ENCODE data around the gene NDUFB3.
"Not testable (repeated sequence)": the region's sequence is repeated elsewhere in the genome, so short reads cannot be mapped to it uniquely, and the experiment has no call there.

NDUFB3 gene

DNA sequence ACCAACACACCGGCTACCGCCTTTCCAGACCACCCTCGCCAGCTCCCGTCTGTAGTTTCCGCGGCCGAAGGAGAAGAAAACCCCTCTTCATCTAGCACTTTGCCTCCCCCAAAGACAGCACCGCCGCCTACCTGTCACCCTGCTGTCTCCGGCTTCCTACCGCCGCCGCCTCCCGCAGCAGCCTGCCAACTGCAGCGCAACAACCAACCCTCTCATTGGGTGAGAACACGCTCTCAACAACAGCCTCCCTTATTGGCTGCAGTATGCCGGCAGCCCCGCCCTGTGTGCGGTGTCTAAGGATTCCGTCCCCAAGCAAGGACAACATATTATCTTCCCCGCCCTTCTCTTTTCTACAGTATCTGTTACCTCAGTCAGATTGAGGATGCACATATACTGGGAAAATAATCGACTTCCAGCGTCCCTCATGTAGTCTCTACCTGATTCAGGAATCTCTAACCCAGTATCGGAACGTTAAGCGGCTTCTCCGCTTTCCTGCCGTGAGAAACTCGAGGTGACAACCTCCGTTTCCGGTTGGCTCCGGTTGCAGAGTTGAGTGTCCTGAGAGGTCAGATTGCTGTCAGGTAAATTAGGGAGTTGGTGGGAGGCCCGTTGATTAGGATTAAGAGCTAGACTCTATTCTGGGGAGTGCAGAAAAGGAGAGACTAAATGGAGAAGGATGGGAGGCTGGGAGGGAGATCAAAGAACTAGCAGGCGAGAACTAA, at the start of gene NDUFB3, which contains the start of gene HYCC2:
NDUFB3 (plus strand) TSS at position 523 of the 722 bp plus-strand sequence. CDS start 6,882 bp downstream, outside the sequence.
HYCC2 (minus strand) TSS at position 193 of the 722 bp plus-strand sequence. CDS start 47,662 bp downstream, outside the sequence.
- peak; percentile 88 for DNase-seq

DNA sequence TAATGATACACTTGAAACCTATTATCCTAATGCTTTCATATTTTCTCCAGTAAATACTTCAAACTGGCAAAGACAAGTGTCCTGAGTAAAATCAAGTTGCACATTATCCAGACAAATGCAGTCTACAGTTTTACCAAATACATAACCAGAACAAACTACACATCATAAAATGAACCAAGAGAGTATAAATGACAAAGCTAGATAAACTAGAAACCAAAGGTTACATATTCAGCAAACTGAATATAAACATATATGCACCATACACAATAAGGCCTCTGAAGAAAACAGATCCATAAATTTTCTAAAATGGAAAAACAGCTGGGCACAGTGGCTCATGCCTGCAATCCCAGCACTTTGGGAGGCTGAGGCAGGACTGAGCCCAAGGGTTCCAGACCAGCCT, 47.3 kb upstream of the NDUFB3 start:
- DNase-seq, result no peak

DNA sequence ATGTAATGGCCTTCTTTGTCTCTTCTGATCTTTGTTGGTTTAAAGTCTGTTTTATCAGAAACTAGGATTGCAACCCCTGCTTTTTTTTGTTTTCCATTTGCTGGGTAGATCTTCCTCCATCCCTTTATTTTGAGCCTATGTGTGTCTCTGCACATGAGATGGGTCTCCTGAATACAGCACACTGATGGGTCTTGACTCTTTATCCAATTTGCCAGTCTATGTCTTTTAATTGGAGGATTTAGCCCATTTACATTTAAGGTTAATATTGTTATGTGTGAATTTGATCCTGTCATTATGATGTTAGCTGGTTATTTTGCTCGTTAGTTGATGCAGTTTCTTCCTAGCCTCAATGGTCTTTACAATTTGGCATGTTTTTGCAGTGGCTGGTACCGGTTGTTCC, 37.4 kb upstream of the NDUFB3 start:
- not testable (repeated sequence) for DNase-seq

DNA sequence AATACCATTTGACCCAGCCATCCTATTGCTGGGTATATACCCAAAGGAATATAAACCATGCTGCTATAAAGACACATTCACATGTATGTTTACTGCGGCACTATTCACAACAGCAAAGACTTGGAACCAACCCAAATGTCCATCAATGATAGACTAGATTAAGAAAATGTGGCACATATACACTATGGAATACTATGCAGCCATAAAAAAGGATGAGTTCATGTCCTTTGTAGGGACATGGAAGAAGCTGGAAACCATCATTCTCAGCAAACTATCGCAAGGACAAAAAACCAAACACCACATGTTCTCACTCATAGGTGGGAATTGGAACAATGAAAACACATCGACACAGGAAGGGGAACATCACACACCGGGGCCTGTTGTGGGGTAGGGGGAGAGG, 33.4 kb upstream of the NDUFB3 start:
- DNase-seq, result not testable (repeated sequence)

DNA sequence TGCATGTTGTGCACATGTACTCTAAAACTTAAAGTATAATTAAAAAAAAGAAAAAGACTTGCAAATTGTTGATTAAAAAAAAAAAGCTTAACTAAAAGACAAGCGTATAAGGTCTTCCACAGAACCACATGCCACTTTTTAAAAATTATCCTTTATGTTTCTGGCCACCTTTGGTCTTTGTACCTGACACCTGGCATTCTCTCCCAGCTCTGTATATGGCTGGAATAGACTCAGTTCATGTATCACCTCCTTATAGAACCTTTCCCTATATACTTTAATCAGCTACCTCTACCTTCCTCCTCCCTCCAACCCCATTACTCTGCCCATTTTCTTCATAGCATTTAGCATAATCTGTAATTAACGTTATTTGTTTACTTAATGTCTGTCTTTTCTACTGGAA, 32.9 kb upstream of the NDUFB3 start:
- DNase-seq, result no peak

DNA sequence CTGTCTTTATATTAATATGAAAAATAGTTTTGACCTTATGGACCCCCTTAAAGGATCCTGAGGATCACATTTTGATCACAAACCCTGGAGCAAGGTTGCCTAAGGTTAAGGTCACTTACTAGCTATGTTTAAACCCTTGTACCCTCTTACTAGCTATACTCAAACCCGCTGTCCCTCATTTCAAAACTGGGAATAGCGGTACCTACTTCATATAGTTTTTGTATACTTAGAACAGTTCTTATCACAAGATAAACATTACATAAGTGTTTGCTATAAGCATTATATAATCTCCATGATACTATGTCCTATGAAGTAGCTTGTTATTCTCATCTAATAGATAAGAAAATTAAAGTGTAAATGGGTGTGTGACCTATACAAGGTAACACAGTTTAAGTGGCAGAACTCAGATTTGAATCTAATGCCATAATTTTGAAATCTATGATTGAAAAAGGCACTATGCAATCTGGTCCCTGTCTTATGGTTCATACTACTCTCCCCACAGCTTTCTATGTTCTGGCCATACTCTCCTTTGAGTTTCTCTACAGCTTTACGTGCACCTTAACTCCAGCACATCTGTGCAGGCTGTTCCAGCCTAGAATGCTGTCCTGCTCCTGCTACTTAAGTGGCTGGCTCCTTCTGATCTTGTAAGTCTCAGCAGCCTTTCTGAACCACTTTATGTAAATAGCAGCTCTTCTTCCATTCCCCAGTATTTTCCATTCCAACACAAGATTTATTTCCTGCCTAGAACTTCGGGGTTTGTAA, 30.8 kb upstream of the NDUFB3 start:
- DNase-seq, result no peak

DNA sequence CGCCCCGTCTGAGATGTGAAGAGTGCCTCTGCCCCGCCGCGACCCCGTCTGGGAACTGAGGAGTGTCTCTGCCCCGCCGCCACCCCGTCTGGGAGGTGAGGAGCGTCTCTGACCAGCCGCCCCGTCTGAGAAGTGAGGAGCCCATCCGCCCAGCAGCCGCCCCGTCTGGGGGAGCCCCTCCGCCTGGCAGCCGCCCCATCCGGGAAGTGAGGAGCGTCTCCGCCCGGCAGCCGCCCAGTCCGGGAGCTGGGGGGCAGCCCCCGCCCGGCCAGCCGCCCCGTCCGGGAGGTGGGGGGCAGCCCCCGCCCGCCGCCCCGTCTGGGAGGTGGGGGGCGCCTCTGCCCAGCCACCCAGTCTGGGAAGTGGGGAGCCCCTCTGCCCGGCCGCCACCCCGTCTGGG, 29.4 kb upstream of the NDUFB3 start:
- DNase-seq, result not testable (repeated sequence)

DNA sequence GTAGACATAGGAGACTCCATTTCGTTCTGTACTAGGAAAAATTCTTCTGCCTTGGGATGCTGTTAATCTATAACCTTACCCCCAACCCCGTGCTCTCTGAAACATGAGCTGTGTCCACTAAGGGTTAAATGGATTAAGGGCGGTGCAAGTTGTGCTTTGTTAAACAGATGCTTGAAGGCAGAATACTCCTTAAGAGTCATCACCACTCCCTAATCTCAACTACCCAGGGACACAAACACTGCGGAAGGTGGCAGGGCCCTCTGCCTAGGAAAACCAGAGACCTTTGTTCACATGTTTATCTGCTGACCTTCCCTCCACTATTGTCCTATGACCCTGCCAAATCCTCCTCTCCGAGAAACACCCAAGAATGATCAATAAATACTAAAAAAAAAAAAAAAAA, 28.8 kb upstream of the NDUFB3 start:
- DNase-seq, result not testable (repeated sequence)

DNA sequence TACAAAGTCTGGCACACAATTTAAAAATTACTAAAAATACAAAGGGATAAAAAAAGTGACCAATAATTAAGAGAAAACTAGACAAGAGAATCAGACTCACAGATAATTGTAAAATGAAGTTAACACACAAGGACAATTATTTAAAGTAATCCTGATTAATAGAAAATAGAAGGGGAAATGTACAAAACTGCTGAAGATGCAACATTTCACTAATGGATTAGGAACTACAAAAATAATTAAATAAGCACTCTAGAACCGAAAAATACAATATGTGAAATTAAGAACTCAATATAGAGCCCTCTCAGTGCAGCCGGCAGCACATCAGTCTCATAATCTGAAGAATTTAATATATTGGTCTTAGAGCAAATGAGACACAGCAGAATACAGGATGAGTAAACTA, 24.9 kb upstream of the NDUFB3 start:
- DNase-seq, result no peak

DNA sequence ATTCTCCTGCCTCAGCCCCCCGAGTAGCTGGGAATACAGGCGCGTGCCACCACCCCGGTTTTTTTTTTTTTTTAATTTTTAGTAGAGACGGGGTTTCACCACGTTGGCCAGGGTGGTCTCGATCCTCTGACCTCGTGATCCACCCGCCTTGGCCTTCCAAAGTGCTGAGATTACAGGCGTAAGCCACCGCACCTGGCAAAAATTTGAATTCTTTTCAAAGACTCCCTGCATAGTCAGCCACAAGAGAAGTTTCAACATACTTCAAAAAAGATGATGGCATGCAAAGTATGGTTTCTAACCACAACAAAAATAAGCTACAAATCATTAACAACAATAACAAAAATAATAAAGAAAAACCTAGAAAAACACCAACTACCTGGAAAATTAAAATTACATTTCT, 22.3 kb upstream of the NDUFB3 start:
- no peak for DNase-seq

DNA sequence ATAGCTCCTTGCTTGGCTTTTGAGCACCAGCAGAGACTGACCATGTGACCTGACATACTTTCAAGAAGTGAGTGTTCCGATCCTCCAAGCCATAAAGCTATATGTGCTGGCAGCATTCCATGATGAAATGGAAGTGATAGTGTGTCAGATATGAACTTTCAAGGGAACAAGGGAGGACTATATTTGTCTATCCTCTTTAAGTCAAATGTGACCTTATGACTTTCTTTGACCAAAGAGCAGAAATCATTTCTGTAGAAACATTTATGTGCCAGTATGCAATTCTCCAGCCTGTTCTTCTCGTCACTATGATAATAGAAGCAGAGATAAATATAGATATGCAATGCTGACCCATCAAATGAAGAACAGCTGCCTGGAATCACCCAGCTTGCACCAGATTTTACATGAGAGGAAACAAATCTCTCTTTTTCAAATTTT, 14.7 kb upstream of the NDUFB3 start:
- DNase-seq, result no peak

DNA sequence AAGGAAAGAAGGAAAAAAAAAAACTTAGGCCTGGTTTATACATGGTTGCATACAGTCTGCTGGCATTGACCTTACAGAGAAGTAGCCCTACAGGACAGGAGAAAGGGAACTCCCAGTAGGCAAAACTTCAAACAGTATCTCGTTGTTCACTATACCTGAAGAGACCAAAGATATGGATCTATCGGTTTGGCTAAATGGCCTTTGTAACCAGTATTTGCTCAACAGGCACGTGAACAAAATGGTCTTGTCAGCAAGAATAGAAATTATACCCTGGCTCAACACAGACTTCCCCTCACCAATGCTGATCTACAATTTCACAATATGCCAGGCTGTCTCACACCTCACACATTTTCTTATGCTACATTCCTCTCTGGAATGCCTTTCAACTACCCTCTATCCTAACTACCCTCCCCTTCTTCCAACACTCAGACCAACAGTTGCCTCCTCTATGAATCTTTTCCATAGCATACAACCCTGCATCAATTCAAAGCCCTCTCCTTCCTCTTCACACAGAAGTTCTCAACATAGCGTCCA, 14.0 kb upstream of the NDUFB3 start:
- DNase-seq, result no peak

DNA sequence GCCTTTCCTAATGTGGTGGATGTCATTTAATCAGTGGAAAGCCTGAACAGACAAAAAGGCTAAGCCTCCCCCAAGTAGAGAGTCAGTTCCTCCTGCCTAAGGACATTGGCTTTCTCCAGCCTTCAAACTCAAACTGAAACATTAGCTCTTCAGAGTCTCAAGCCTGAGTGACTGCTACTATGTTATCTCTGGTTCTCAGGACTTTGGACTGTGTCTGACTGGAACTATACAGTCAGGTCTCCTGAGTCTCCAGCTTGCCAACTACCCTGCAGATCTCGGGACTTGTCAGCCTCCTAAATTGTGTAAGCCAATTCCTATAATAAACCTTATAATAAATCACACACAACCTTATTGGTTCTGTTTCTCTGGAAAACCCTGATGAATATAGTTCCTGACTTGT, 12.9 kb upstream of the NDUFB3 start:
- DNase-seq, result no peak

DNA sequence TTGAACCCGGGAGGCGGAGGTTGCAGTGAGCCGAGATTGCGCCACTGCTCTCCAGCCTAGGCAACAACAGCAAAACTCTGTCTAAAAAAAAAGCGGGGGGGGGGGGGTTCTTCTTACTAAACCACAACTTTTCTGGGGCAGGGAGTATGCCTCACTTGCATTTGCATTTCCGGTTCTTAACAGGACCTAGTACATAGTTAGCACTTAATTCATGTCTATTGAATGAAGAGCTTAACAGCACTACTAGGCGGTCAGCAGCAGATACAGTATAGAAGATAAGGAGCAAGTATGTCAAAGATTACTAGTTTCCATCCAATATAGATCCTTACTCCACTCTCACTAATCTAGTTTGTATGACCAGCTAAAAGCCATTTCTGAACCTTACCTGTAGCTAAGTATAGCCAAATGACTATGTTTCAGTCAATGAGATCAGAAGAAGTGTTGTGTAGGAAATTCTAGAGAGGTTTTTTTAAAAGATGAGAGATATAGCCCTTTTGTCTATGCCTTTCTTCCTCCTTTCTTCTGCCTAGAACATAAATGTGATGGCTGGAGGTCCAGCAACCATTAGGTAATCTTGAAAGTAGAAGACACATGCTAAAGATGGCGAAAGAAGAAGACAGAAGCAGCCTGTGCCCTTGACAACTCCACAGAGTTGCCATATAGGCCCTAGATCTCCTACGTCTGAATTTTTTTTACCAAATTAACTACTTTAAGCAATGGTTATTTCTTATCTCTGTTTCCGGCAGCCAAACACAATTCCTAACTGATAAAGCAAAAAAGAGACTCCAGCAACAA, 11.6 kb upstream of the NDUFB3 start:
- DNase-seq, result no peak

DNA sequence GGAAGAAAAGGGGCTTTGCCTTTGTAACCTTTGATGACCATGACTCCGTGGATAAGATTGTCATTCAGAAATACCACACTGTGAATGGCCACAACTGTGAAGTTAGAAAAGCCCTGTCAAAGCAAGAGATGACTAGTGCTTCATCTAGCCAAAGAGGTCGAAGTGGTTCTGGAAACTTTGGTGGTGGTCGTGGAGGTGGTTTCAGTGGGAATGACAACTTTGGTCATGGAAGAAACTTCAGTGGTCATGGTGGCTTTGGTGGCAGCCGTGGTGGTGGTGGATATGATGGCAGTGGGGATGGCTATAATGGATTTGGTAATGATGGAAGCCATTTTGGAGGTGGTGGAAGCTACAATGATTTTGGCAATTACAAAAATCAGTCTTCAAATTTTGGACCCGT, 8.3 kb upstream of the NDUFB3 start:
- not testable (repeated sequence) for DNase-seq

DNA sequence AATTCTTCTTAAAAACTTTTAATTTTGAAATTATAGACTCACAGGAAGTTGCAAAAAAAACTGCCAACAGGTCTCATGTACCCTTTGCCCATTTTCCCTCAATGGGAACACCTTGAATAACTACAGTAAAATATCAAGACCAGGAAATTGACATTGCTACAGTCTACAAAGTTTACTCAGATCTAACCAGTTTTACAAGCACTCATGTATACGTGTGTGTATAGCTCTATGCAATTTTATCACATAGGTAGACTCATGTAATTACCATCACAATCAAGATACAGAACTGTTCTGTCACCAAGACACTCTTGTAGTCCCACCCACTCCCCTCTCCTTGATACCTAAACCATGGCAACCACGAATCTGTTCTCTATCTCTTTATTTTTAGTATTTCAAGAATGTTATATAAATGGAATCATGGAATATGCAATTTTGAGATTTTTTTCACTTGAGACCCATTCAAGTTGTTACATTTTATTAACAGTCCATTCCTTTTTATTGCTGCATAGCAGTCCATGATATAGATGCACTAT, 6.9 kb upstream of the NDUFB3 start:
- no peak for DNase-seq

DNA sequence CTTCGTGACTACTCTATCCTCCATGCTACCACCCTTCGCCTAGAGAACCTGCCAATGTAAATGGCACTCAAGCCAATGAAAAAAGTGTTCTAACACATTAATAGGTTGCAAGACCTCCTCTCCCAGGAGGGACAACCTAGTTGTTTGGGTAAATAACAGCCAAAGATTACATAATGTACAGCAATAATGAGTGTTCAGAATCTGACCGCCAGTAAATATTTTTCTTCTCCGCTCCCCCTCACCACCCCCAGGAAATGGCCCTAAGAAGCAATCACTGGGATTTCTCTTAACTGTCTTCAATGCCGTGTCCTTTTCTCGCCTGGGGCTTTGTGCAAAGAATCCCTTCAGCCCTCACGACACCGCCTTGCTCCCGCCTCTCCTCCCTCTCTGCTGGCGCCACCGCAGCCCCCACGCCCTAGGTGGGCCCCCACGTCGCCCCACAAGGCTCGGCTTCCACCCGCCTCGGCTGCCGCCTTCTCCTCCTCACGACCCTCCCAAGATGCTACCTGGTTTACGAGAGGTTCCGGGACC, 788 bp upstream of the NDUFB3 start:
- DNase-seq, result no peak

DNA sequence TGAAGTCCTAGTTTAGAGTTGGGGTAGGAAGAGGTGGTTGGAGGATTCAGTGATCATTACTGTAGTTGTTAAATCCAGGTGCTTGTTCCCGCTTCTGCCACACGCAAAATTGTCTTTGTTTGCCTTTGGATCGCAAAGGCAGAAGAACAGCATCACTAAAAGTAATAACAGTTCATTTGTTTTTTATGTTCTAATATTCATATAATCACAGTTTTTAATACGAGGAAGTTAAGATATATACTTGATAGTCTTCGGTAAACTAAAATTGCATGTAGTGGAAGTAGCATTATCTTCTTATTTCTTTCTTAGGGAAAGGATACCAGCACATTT, 365 bp downstream of the NDUFB3 start:
- no peak for DNase-seq

DNA sequence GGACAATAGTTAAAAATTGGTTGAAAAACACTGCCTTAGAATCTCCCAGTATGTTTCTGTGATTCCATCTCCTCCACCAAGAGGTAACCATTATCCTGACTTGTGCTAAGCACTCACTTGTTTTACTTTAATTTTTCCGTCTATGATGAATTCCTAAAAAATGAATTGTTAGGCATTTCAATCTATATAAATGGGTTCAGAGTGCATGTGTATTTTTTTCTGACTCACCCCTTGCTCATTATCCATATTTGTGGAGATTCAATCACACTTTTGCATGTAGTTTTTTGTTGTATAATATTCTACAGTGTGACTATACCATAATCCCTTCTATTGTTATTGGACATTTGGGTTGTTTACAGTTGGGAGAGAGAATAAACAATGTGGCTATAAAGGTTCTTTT, 1.3 kb downstream of the NDUFB3 start:
- DNase-seq, result no peak

DNA sequence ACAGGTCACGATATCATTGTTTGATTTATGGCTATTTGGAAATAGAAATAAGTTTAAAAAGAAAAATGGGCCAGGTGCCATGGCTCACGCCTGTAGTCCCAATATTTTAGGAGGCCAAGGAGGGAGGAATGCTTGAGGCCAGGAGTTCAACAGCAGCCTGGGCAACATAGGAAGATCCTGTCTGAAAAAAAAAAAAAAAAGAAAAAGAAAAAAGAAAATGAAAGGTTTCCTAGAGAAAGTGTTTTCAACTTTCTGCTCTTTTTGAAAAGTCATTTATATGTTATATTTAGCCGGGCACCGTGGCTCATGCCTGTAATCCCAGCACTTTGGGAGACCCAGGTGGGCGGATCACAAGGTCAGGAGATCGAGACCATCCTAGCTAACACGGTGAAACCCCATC, 3.2 kb downstream of the NDUFB3 start:
- DNase-seq, result no peak

DNA sequence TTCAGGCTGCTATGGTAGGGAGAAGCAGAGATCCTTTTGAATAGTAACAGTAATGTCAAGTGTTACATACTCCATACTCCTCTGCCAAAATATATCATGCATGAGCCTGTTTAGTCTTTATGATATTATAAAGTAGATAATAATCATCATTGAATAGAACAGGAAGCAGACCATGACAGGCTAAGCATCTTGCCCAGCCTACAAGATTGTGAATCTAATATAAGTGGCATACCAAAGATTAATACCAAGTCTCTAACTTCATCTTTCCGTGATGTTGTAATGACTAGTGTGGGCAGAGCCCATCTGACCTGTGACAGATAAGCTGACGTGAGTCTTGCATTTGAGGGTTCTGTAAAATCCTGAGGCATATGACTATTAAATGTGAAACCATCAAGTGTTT, 13.1 kb downstream of the NDUFB3 start:
- DNase-seq, result no peak

DNA sequence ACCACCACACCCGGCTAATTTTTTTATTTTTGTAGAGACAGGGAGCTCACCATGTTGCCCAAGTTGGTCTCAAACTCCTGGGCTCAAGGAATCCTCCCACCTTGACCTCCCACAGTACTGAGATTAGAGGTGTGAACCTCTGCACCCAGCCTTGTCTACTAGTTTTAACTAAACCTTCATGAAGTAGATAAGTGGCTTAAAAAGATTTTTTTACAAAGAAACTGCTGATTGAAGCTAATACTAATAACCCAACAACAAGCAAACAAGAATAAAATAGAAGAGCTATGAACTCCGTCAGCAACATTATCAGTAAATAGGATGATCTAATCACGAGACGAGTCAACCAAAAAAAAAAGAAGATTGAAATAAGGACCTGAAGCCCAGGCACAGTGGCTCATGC, 18.8 kb downstream of the NDUFB3 start:
- no peak for DNase-seq

DNA sequence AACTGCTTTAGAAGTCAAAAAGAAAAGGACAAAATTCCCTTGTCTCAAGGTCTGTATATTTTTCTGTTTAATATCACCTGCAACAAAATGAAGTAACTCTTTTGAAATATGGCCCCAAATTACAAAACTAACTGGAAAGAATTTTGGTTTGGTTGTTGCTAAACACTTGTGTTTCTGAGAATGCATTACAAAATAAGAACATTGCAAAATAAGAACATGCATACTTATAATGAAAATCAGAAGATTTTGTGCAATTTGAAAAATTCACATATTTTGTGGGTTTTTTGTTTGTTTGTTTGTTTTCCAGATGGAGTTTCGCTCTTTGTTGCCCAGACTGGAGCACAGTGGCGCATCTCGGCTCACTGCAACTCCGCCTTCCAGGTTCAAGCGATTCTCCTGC, 21.8 kb downstream of the NDUFB3 start:
- DNase-seq, result peak; percentile 91

Data from AML-193 (cell line).